ENCODE data around the gene BLVRA. TPM values are rescaled to one million over a fixed set of nuclear protein-coding genes. Genes with fewer than 3 reads are reported as not detected.

The BLVRA gene
- polyA plus RNA-seq, 3 donors: 71.9 to 238 (median 199) TPM

DNA sequence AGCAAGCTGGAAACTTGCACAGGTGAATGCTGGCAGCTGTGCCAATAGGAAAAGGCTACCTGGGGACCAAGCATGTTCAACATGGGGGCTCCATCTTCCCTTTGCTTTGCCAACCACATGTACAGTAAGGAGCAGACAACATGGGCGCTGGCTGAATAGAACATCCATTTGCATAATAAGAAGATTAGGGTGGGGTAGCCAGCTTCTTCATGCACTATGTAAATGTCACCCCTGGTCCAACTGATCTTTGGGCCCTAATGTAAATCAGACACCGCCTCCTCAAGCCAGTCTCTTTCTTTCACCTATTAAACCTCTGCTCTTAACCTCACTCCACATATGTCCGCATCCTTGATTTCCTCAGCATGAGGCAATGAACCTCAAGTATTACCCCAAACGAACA, 84.8 kb downstream of the BLVRA start:
- Mint-ChIP-seq H3K27ac (no peak overlapping the region), H3K9me3 (no peaks in the 10 kb centered on the region), H3K36me3 (no peaks in the 10 kb centered on the region), H3K4me3 (no peak overlapping the region), H3K27me3 (ENCODE audit: low read depth in 3 of 3) (peaks cover 10 to 22% (median 10%) of the 10 kb centered on the region in 3 donors), H3K4me1 (peaks cover 6% of the 10 kb centered on the region)
- DNase-seq: no peak
- 100% methylated on average over 3 of the region's 4 CpGs for WGBS (ENCODE audit: insufficient coverage)
- H3K4me3 ChIP-seq (replicated peaks in 1 of 3; ENCODE audit: low read depth in 2 of 3, low read length in 3 of 3): no peak overlapping the region
- H3K9ac ChIP-seq (ENCODE audit: insufficient read depth, low read length, poor library complexity, severe bottlenecking): no peak overlapping the region
- H2AFZ ChIP-seq (ENCODE audit: insufficient read depth, low read depth, low read length, poor library complexity, severe bottlenecking): no peak overlapping the region
- no peaks in the 10 kb centered on the region for H3K36me3 ChIP-seq (replicated peaks in 1 of 2; ENCODE audit: control insufficient read depth in 1 of 2, insufficient read depth in 2 of 2, low read length in 2 of 2)
- peaks cover 0 to 3% of the 10 kb centered on the region in 2 donors for H3K27me3 ChIP-seq (ENCODE audit: control insufficient read depth in 2 of 2, insufficient read depth in 2 of 2, low read length in 2 of 2)
- H3K4me1 ChIP-seq (ENCODE audit: control insufficient read depth in 1 of 2, insufficient read depth in 2 of 2, low read length in 2 of 2): peaks cover 4% of the 10 kb centered on the region in 2 donors
- H4K20me1 ChIP-seq (ENCODE audit: insufficient read depth, low read length): no peaks in the 10 kb centered on the region
- no peak overlapping the region for H3K4me2 ChIP-seq (replicated peaks; ENCODE audit: extremely low read depth, low read length, poor library complexity, severe bottlenecking)
- intact Hi-C loops (cut with micrococcal nuclease): no loop called here
- H3K79me2 ChIP-seq (ENCODE audit: insufficient read depth, low read length): no peaks in the 10 kb centered on the region
- no peaks in the 10 kb centered on the region for H3K9me3 ChIP-seq (replicated peaks in 1 of 2; ENCODE audit: control insufficient read depth in 1 of 2, insufficient read depth in 1 of 2, low read length in 2 of 2)
- TF ChIP-seq, protein P1, sequence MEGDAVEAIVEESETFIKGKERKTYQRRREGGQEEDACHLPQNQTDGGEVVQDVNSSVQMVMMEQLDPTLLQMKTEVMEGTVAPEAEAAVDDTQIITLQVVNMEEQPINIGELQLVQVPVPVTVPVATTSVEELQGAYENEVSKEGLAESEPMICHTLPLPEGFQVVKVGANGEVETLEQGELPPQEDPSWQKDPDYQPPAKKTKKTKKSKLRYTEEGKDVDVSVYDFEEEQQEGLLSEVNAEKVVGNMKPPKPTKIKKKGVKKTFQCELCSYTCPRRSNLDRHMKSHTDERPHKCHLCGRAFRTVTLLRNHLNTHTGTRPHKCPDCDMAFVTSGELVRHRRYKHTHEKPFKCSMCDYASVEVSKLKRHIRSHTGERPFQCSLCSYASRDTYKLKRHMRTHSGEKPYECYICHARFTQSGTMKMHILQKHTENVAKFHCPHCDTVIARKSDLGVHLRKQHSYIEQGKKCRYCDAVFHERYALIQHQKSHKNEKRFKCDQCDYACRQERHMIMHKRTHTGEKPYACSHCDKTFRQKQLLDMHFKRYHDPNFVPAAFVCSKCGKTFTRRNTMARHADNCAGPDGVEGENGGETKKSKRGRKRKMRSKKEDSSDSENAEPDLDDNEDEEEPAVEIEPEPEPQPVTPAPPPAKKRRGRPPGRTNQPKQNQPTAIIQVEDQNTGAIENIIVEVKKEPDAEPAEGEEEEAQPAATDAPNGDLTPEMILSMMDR (IDR thresholded peaks at IDR 0.05): no peak
- H3K27ac ChIP-seq (ENCODE audit: low read depth in 1 of 2, low read length in 2 of 2): no peak overlapping the region

DNA sequence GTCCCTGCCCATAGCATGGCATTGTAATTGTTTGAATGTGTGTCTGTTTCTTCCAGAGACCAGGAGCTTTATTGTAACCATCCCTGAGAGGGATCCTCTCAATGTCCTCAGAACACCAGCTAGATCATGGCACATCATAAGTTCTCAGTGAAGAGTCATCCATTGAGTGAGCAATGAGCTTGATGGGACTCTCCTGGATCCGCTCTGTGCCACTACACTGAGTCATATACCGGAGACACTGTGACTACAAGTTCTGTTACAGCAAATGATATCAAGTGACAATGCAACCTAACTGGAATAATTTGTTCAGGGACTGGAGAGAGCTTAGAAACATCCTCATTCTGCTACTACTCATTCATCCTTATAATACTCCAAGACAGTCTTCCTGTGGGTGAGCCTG, 85.8 kb downstream of the BLVRA start:
- Histone ChIP-seq H3K4me2 (replicated peaks; ENCODE audit: extremely low read depth, low read length, poor library complexity, severe bottlenecking) (no peak overlapping the region), H4K20me1 (ENCODE audit: insufficient read depth, low read length) (no peaks in the 10 kb centered on the region), H2AFZ (ENCODE audit: insufficient read depth, low read depth, low read length, poor library complexity, severe bottlenecking) (no peak overlapping the region), H3K79me2 (ENCODE audit: insufficient read depth, low read length) (no peaks in the 10 kb centered on the region), H3K9ac (ENCODE audit: insufficient read depth, low read length, poor library complexity, severe bottlenecking) (no peak overlapping the region), H3K4me3 (replicated peaks in 1 of 3; ENCODE audit: low read depth in 2 of 3, low read length in 3 of 3) (no peak overlapping the region), H3K27ac (ENCODE audit: low read depth in 1 of 2, low read length in 2 of 2) (no peak overlapping the region), H3K9me3 (replicated peaks in 1 of 2; ENCODE audit: control insufficient read depth in 1 of 2, insufficient read depth in 1 of 2, low read length in 2 of 2) (no peaks in the 10 kb centered on the region), H3K27me3 (ENCODE audit: control insufficient read depth in 2 of 2, insufficient read depth in 2 of 2, low read length in 2 of 2) (peaks cover 0 to 8% of the 10 kb centered on the region in 2 donors), H3K36me3 (replicated peaks in 1 of 2; ENCODE audit: control insufficient read depth in 1 of 2, insufficient read depth in 2 of 2, low read length in 2 of 2) (no peaks in the 10 kb centered on the region), H3K4me1 (ENCODE audit: control insufficient read depth in 1 of 2, insufficient read depth in 2 of 2, low read length in 2 of 2) (no peaks in the 10 kb centered on the region)
- Mint-ChIP-seq H3K9me3 (no peaks in the 10 kb centered on the region), H3K4me3 (no peak overlapping the region), H3K27me3 (ENCODE audit: low read depth in 3 of 3) (peaks cover 13 to 25% (median 14%) of the 10 kb centered on the region in 3 donors), H3K36me3 (no peaks in the 10 kb centered on the region), H3K4me1 (no peaks in the 10 kb centered on the region), H3K27ac (no peak overlapping the region)
- WGBS (ENCODE audit: insufficient coverage): no CpG with 5 or more reads among the region's 2 CpGs
- TF ChIP-seq, protein P1 (IDR thresholded peaks at IDR 0.05): no peak
- DNase-seq: peak in 1 of 3 donors; percentile 36
- intact Hi-C loops (cut with micrococcal nuclease): no loop called here

All from CD14-positive monocyte (primary cell).